Non-pigmented ciliary epithelial cell (primary cell): ENCODE data around the gene NDUFA8.

ENCODE experiments used
- DNase-seq: peaks from one replicate; pipeline ENCODE4 v3.0.0-alpha.2; 2010; ENCODE audit warnings: low read depth

NDUFA8 gene

DNA sequence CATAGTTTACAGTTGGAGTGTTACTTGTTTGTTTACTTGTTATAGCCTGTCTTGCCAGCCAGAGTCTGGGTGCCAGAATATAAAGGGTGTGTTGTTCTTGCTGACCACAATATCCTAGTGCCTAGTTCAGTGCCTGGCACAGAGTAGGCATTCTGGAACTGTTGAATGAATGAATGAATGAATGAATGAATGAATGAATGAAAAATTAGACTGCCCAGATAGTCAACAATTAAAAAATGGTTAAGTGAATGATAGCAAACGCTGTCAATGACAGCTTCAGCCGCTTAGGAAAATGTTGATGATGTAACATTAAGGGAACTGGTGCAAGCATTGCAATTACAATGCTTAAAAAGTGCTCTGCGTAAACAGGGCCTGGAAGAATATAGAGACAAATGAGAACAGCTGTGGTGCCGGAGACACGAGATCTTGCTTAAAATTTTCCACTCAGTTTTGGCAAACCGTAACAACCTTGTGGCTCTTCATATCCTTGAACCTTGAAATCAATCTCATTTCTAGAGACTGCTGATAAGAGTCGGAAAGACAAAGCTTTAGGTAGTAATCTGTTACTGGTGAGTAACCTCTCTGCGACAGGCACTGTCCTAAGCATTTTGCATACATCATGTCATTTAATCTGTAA lies 61.8 kb downstream of the NDUFA8 start:
- no peak for DNase-seq

DNA sequence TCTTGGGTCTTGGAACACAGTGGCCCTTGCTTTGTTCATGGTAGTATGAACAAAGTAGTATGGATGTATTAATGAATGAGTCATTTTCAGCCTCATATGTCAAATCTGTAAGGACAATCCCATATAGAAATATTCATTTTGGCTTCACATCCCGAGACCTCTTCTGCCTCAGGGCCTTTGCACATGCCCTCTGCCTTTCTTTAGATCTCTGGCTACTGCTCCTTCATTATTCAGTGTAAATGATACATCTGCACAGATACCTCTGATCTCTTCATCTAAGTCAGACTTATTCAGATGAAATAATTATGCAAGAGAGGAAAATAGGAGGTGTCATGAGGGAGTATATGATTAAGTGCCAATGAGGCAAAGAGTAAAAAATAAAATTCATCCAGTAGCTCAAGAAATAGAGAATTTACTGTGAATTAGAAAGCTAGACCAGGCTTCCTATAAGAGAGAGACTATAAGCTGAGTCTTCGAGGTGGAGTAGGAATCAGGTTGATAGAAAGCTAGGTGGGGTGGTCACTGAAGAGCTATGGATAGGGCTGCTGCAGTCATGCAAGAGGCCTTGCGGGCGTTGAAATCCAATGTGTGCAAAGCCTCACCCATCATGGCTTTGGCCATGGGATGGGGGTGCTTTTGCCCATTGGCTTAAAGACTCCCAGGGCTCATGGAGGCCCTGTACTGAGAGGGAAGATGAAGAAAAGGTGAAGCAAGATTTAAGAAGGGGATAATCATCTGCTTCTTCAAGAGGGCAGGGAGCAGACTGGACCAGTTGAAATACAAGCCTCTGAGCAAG lies 62.8 kb downstream of the NDUFA8 start:
- DNase-seq: no peak

DNA sequence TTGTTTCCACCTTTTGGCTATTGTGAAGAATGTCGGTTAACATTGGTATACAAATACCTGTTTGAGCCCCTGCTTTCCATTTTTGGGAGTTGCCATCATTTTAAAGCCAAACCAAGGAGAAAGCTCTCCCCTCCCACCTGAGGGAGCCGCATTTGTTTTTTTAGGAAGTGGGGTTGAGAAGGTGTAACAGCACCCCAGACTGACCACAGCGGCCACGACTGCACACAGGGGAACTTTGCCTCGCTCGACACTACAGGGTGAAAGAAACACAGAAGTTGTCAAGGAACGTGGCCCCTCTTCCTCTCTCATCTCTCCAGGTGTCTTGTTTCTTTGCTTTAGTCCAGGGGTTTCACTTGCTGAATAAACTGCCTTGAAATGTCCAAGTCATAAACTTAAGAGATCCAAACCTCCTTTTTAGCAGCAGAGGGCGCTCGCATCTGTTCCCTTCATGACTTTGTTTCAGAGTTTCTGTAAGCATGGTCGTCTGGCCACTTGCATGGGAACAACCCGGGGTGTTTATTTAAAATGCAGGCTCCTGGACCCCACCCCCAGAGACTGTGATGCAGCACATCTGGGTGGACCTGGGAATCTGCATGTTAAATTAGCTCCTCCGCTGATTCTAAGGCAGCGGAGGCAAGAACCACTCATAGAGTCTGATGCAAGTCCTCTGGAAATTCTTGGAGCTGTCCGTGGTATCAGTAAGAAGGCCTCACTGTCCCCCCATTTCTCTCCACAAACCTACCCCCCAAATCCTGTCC lies 64.4 kb downstream of the NDUFA8 start:
- DNase-seq: peak; percentile 27
